ENCODE results near the gene ALS2CL.

Gene ALS2CL

GRCh38 chr3:46663591-46664135 lies 29.8 kb downstream of the ALS2CL start:
- DNase-seq = no peak

GRCh38 chr3:46662771-46663551 lies 30.5 kb downstream of the ALS2CL start:
- DNase-seq = no peak

DNA sequence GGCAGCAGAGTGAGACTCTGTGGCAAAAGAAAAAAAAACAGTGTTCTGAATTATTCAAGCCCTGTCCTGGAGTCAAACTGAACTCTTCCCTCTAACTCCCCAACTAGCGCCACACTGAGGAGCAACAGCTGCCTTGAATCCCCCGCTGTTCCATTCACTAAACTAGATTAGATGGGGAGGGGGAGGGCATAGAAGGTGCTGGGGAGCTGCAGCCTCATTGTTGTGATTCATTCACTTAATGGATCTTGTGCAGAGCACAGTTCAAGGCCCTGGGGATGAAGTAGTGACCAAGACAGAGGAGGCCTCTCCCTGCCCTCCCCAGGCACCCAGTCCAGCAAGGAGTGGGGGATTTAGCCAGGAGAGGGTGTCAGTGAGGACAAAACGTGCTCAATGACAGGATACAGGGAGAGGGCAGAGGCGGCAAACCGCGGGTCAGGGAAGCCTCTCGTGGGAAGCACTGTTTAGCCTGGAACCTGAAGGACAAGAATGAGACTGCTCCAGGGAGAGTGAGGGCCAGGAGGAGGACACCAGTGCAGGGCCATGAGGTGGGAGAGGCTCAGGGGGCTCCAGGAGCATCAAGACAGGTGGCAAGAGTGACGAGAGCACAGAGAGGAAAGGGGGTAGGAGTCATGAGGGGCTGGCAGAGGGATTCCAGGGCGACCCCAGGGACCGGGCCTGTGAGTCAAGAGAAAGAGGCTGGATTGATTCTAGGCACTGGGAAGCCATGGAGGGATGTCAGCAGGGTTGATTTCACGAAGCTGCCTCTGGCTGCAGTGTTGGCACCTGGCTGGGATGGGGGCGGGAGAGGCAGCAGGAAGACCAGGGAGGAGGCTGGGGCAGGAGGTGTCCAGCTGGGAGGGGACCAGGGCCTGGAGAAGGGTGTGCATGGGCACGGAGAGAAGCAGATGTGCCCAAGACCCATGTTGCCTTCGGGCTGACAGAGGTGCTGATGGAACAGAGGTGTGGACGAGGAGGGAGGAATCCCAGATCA lies 31.4 kb downstream of the ALS2CL start:
- DNase-seq = peak; percentile 7

GRCh38 chr3:46660543-46661523 lies 32.6 kb downstream of the ALS2CL start:
- DNase-seq = peak; percentile 10

GRCh38 chr3:46660003-46660402 lies 33.5 kb downstream of the ALS2CL start:
- DNase-seq = peak; percentile 15

DNA sequence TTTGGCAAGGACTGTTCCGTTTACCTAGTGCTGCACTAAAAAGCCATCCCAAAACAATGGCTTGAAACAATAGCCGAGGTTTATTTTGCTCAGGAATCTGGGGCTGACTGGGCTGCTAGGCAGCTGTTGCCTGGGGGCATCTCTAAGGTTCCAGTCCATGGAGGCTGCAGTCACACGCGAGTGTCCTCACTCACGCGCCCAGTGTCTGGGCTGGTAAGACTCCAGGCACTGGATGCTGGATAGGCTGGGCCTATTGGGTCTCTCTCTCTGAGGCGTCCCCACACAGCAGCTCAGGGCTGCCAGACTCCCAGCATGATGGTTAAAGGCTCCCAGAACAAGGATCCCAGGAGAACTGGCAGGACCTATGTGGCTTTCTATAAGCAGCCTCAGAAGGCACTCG lies 34.2 kb downstream of the ALS2CL start:
- DNase-seq = no peak

DNA sequence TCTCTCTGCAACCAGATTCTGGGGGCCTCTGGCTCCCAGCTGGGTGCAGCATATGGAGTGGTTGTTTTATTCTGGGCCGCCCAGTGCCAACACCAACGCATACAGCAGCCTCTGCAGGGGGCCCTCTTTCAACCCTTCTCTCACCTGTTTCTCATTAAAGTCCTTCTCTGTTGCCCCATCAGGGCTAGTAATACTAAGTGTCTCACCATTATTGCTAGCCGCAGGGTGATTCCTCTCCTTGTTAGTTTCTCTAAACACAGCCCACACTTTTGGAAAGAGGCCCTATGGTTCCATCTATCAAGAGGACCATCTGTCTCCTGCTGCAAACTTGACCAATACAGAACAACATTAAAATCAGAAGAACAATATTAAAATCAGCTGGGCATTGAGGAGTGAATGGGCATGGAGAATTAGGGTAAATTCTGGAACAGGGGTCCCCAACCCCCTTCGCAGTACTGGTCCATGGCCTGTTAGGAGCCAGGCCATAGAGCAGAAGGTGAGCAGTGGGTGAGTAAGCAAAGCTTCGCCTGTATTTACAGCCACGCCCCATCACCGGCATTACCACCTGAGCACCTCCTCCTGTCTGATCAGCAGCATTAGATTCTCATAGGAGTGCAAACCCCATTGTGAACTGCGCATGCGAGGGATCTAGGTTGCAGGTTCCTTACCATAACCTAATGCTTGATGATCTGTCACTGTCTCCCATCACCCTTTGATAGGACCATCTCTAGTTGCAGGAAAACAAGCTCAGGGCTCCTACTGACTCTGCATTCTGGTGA lies 36.5 kb downstream of the ALS2CL start:
- DNase-seq = no peak

GRCh38 chr3:46655271-46655670 lies 38.2 kb downstream of the ALS2CL start:
- no peak for DNase-seq

DNA sequence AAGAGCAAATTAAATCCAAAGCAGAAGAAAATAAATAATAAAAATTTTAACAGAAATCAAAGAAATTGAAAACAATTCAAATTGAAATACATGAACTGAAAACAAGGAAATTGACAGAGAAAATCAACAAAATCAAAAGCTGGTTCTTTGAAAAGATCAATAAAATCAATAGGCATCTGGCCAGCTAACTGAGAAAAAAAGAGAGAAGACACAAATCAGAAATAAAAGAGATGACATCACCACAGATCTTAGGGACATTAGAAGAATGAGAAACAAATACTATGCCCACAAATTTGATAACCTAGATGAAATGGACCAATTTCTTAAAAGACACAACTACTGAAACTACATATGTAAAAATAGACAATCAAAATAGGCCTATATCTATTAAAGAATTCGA lies 42.4 kb downstream of the ALS2CL start:
- DNase-seq = no peak

GRCh38 chr3:46649436-46649835 lies 44.0 kb downstream of the ALS2CL start:
- no peak for DNase-seq

DNA sequence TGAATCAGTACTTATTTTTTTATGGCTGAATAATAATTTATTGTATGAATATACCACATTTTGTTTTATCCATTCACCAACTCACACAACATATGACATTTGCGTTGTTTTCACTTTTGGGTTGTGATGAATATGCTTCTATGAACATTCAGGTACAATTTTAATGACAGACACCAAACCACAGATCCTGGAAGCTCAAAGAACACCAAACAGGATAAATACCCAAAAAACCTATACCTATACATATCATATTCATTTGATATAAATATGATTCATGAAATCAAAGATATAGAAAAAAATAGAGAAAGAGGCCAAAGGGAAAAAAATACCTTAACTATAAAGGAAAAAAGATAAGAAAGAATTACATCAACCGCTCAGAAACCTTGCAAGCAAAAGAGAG lies 45.4 kb downstream of the ALS2CL start:
- no peak for DNase-seq

- no peak for DNase-seq
These were observed 46.8 kb downstream of the ALS2CL start for GRCh38 chr3:46646700-46647099.

DNA sequence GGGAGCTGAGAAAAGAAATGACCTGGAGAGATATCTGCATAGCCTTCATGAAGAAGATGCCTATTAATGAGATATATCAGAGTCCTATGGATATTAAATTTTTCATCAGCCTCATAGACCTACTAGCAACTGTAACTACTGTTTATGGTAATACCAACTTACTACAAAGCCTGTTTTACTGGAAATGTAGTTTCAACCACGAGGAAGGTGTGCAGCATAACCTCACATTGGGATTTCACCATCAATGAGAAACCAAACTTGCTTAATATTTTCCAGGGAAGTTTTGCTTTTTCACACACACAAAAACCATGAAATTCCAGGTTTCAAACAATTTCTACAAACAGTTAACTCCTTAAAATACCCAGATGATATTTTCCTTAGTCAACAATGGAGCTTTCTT lies 49.8 kb downstream of the ALS2CL start:
- DNase-seq = no peak

- DNase-seq = no peak
These were observed 50.5 kb downstream of the ALS2CL start for GRCh38 chr3:46642971-46643370.

GRCh38 chr3:46640927-46641326 lies 52.6 kb downstream of the ALS2CL start:
- no peak for DNase-seq

GRCh38 chr3:46639221-46639620 lies 54.3 kb downstream of the ALS2CL start:
- DNase-seq = no peak

- no peak for DNase-seq
These were observed 58.6 kb downstream of the ALS2CL start for GRCh38 chr3:46634856-46635255.

DNA sequence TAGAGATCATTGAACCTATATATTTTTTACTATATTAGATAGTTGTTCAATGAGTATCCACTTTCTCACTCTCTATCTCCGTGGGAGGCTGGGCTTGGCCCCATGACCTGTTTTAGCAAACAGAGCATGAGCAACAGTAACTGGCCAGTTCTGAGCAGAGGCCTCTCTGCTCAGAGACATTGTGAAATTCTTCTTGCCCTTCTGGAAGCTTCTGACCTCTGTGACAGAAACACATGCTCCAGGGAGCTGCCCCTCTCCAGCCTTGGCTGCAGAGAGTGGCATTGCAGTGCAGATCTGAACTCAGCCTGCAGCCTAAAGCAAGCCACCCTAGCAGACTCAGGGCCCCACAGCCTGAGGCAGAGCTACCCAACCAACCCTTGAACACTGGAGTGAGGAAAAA lies 60.7 kb downstream of the ALS2CL start:
- no peak for DNase-seq

DNA sequence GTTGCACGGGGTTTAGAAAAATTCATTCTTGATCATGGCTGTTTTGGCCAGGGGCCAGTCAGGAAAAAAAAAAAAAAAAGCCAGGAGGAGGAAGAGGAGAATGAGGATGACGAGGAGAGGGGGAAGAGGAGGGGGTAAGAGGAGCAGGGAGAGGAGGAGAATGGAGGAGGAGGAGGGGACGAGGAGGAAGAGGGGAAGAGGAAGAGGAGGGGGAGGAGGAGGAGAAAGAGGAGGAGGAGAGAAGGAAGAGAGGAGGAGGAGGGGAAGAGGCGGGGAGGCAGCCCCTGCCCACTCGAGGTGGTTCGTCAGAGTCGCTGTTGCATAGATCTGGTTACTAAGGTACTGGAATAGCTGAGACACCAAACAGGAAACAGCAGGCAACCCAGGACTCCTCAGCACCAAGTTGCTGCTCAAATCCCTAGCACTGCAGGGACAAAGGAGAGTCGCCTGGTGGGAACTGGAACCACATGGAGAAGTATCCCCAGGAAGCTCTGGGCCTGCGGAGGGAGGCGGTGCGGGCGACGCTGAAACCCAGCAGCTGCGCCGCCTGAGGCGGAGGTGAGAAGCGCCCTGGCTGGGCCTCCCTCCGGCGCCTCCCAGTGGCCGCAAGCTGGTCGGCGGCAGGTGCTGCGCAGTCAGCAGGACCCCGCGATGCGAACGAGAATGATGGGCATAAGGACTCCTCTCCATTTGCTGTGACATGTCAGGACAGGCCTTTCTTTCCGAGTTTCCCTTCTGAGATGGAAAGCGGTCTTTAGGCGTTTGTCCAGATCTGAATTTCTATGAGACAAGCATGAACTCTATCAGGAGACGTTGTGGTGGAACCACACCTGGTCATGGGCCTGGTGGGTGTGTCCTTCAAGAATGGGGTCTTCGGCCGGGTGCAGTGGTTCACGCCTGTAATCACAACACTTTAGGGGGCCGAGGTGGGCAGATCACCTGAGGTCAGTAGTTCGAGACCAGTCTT lies 63.6 kb downstream of the ALS2CL start:
- peak; percentile 83 for DNase-seq

DNA sequence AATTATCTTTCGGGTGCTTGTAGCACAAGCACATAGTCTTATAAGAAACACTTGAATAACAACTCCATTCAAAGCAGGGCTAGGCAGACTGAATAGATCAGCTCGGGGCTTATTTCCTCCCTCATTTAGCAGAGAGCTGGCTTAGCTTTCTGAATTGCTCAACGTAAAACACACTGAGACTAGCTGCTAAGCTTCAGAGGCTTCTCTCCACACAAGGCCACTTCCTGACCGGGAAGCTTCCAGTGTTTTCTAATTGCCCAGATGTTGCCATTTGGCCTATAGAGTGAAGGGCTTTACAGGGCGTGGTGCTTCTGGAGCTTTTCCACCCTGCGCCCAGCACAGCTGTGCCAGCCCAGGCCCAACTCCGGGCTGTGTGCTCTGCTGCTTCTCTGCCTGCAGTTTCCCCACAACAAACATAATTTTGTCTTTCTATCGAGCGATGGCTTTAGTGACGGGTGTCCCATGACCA lies 64.5 kb downstream of the ALS2CL start:
- no peak for DNase-seq
